Activated CD8-positive, alpha-beta T cell treated with anti-CD3 and anti-CD28 coated beads for 36 hours (primary cell): Measurements from ENCODE around the gene UNC13A. TPM values are rescaled to one million over a fixed set of nuclear protein-coding genes. Genes with fewer than 3 reads are reported as not detected.

Experiments used
- ATAC-seq: fragments of 200-7000 bp; cut with Tn5 transposase; one replicate; pipeline ENCODE4 v1.10.0; 2021; ENCODE audit warnings: mild to moderate bottlenecking, moderate library complexity
- CTCF ChIA-PET: fragments of 350-600 bp; sonication (Branson Sonifier 250); formaldehyde crosslinking; loops from one replicate; lab custom pipeline; 2021; ENCODE audit warnings: antibody characterized with exemption; lab: Charles Lee
- POLR2A ChIA-PET: fragments of 350-600 bp; sonication (Branson Sonifier 250); formaldehyde crosslinking; loops from one replicate; lab custom pipeline; 2021; ENCODE audit warnings: antibody characterized with exemption; lab: Charles Lee
- DNase-seq: peaks from one replicate; pipeline ENCODE4 v3.0.0-alpha.2; 2020
- H3K27ac Mint-ChIP-seq: one replicate; pipeline ENCODE4 v1.8.0; 2021; ENCODE audit warnings: mild to moderate bottlenecking, mixed read lengths
- H3K27me3 Mint-ChIP-seq: one replicate; pipeline ENCODE4 v1.8.0; 2021; ENCODE audit warnings: mixed read lengths
- H3K36me3 Mint-ChIP-seq: one replicate; pipeline ENCODE4 v1.8.0; 2021; ENCODE audit warnings: low read depth, mixed read lengths
- H3K4me1 Mint-ChIP-seq: one replicate; pipeline ENCODE4 v1.8.0; 2021; ENCODE audit warnings: low read depth, mixed read lengths
- H3K4me3 Mint-ChIP-seq: one replicate; pipeline ENCODE4 v1.8.0; 2021; ENCODE audit warnings: mild to moderate bottlenecking, moderate library complexity, mixed read lengths
- H3K9me3 Mint-ChIP-seq: one replicate; pipeline ENCODE4 v1.8.0; 2021; ENCODE audit warnings: mixed read lengths
- CTCF ChIP-seq: fragments of 200-600 bp; IDR thresholded peaks from one replicate; pipeline ENCODE4 v1.8.0; 2022; ENCODE audit warnings: antibody characterized with exemption, mild to moderate bottlenecking
- intact Hi-C: fragments of 100-400 bp; cut with micrococcal nuclease; formaldehyde crosslinking; loops from one replicate; pipeline ENCODE4 v1.10.0; 2022
- total RNA-seq, 2 experiments: library from RNA; stranded (reverse); gene quantifications; one replicate each; pipeline ENCODE4 v1.2.3, GENCODE V29; 2021

Gene UNC13A
- total RNA-seq, 2 experiments from 2014 or later = not detected

GRCh38 chr19:17618936-17619335, 69.2 kb downstream of the UNC13A start:
- intact Hi-C loops = no loop called here
- Mint-ChIP-seq H3K4me3 (no peak overlapping the region), H3K27ac (no peak overlapping the region), H3K27me3 (peaks cover 28% of the 10 kb centered on the region), H3K9me3 (peaks cover 3% of the 10 kb centered on the region), H3K36me3 (no peaks in the 10 kb centered on the region), H3K4me1 (peaks cover 14% of the 10 kb centered on the region)
- CTCF ChIA-PET = interaction anchor here (1.0 to 1.8 kb wide), 2 partner anchors 13 to 74 kb away, joined by 3 to 9 read pairs; no protein-coding TSS in a partner anchor
- ATAC-seq = no peak
- POLR2A ChIA-PET = no interaction called here
- no peak for TF ChIP-seq CTCF
- no peak for DNase-seq

DNA sequence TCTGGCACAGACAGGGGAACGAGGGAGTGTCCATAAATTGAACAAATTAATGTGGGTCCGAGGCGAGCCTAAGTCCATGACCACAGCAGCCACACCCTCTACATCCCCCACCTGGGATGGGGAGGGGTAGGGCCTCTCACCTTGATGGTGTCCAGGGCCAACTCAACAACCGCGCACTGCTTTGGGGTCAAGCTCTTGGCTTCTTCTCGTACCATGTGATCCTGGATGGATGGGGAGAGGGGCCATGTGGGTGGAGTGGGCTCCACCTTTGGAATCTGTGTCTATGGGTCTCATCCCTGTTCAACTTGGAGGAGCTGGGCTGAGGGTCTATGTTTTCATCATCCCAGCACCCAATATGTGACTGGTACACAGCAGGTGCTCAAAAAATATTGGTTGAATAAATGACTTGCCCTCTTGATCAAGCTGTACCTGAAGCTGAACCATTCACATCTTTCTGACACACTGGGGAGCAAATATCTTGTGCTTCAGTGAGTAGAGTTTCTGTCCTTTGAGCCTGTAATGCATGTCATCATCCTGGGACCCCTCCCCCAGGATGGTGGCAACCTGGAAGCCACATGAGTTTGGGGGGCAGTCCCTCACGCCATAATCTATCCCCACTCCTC, 69.8 kb downstream of the UNC13A start:
- ChIA-PET POLR2A (no interaction called here), CTCF (interaction anchor here (1.0 to 1.8 kb wide), 2 partner anchors 13 to 75 kb away, joined by 3 to 9 read pairs; no protein-coding TSS in a partner anchor)
- H3K27ac Mint-ChIP-seq = no peak overlapping the region
- TF ChIP-seq CTCF = no peak
- DNase-seq = no peak
- ATAC-seq = no peak
- H3K4me1 Mint-ChIP-seq = peaks cover 14% of the 10 kb centered on the region
- peaks cover 3% of the 10 kb centered on the region for H3K9me3 Mint-ChIP-seq
- no peaks in the 10 kb centered on the region for H3K36me3 Mint-ChIP-seq
- peaks cover 29% of the 10 kb centered on the region for H3K27me3 Mint-ChIP-seq
- intact Hi-C loops = no loop called here
- no peak overlapping the region for H3K4me3 Mint-ChIP-seq

- TF ChIP-seq CTCF = no peak
- POLR2A ChIA-PET = no interaction called here
- Mint-ChIP-seq H3K36me3 (no peaks in the 10 kb centered on the region), H3K9me3 (peaks cover 3% of the 10 kb centered on the region), H3K27ac (no peak overlapping the region), H3K4me3 (no peak overlapping the region), H3K4me1 (peaks cover 13% of the 10 kb centered on the region), H3K27me3 (peaks cover 30% of the 10 kb centered on the region)
- ATAC-seq (no peak), DNase-seq (no peak)
- intact Hi-C loops = no loop called here
- CTCF ChIA-PET = interaction anchor here (1.1 to 1.8 kb wide), 2 partner anchors 11 to 12 kb away, joined by 3 to 9 read pairs; no protein-coding TSS in a partner anchor
Observed at GRCh38 chr19:17617807-17618192, 70.4 kb downstream of the UNC13A start.

DNA sequence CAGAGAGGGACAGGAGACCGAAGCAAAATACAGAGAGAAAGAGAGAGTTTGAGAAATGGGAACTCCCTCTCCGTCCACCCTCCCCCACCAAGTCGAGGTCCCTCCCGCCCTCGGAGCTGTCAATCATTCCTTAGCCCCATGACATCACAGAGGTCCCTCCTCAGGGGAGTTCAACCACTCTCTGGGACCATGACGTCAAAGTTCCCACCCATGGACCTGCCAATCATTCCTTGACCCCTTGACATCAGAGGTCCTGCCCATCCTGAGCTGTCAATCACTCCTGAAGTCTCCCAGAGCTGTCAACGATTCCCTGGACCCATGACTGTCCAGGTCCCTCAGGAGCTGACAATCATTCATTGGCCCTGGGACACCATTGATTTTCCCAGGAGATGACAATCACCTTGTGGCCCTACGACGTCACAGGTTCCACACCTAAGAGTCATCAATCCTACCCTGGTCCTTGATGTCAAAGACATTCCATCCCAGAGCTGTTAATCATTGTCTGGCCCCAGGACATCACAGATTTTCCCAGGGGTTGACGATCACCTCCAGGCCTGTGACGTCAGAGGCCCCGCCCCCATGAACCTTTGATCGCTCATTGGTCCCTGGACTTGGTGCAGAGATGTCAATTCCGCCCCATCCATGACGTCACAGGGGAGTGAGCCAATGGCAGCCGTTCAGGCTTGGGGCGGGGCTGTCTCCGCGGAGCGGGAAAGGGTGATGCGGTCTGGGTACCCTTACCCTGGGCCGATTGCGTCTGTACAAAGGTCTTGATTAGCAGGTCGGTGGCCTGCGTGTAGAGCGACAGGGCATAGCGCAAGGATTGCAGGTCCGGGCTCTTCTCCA, 71.0 kb downstream of the UNC13A start:
- CTCF ChIA-PET = interaction anchor here (1.1 to 1.8 kb wide), 2 partner anchors 10 to 11 kb away, joined by 3 to 9 read pairs; no protein-coding TSS in a partner anchor
- H3K4me3 Mint-ChIP-seq = no peak overlapping the region
- peaks cover 3% of the 10 kb centered on the region for H3K9me3 Mint-ChIP-seq
- intact Hi-C loops = no loop called here
- H3K36me3 Mint-ChIP-seq = no peaks in the 10 kb centered on the region
- TF ChIP-seq CTCF = no peak
- ATAC-seq (peak; percentile 30), DNase-seq (peak; percentile 52)
- no peak overlapping the region for H3K27ac Mint-ChIP-seq
- POLR2A ChIA-PET = interaction anchor here (1.0 kb wide), 1 partner anchor 11 kb away, joined by 4 read pairs; no protein-coding TSS in a partner anchor
- H3K27me3 Mint-ChIP-seq = peaks cover 30% of the 10 kb centered on the region
- peaks cover 7% of the 10 kb centered on the region for H3K4me1 Mint-ChIP-seq

GRCh38 chr19:17616686-17616960, 71.5 kb downstream of the UNC13A start:
- ChIA-PET POLR2A (interaction anchor here (1.0 kb wide), 2 partner anchors 11 to 105 kb away, joined by 3 to 4 read pairs; partner anchors contain the start of gene PGLS), CTCF (interaction anchor here (1.1 kb wide), 1 partner anchor 10 kb away, joined by 3 read pairs; no protein-coding TSS in a partner anchor)
- H3K4me3 Mint-ChIP-seq = no peak overlapping the region
- peaks cover 5% of the 10 kb centered on the region for H3K4me1 Mint-ChIP-seq
- H3K27me3 Mint-ChIP-seq = peaks cover 30% of the 10 kb centered on the region
- DNase-seq = no peak
- H3K9me3 Mint-ChIP-seq = no peaks in the 10 kb centered on the region
- intact Hi-C loops = no loop called here
- no peak for TF ChIP-seq CTCF
- no peaks in the 10 kb centered on the region for H3K36me3 Mint-ChIP-seq
- H3K27ac Mint-ChIP-seq = no peak overlapping the region
- no peak for ATAC-seq
